Cerebellar nuclear complex (tissue), 1 donor: ENCODE data around the gene KLK15.
"Not testable (repeated sequence)": the region's sequence is repeated elsewhere in the genome, so short reads cannot be mapped to it uniquely, and the experiment has no call there.

Source experiments
- DNase-seq, 2 experiments: peaks; one replicate each; lab custom pipeline; 2025; lab: John Stamatoyannopoulos, UW

Gene KLK15

DNA sequence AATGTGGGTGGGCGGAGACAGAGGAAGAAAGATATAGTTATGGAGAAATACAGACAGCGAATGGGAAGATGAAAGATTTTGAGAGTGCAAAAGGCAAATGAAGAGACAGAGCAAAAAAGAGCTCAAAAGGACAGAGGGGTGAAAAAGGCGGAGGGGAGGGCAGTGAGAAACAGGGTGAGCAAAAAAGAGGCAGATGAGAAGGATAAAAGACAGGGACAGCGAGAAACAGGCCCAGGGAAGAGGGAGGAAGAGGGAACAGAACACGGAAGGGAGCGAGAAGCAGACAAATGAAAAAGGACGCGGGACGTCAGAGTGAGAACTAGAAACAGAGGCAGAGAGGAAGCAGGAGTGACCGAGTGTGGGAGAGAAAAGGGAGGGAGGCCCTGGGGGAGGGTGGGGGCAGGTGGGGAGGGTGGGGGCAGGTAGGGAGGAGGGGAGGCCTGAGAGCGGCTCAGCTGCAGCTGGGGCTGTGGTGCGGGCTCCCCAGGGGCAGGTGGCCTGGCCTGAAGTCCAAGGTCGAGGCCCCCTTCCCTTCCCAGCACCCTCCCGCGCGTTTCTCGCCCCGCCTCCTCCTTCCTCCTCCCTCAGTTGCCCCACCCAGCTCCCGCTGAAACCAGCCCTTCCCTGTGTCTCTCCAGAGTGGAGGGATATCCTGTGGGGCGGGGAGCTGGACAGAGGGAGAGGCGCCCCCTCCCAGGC lies 12.7 kb downstream of the KLK15 start:
- no peak for DNase-seq

GRCh38 chr19:50820086-50820485 lies 13.3 kb downstream of the KLK15 start:
- no peak for DNase-seq

DNA sequence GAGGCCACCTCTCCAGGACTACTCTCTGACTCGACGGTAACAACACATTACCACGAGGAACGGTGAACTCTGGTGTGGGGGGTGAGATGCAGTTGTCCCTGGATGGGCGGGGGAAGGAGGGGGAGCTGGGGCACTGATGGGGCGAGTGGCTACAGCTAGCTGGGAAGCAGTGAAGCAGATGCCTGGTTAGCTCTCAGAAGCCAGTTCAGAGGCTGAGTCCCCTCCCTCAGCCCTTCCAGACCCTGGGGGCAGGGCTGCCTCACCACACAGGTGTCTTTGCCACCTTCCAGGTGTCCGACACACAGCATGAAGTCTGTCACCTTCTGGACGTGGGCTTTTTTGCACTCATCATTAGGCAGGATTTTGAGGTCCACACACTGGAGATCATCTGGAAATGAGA lies 13.7 kb downstream of the KLK15 start:
- no peak for DNase-seq

GRCh38 chr19:50818859-50819472 lies 14.4 kb downstream of the KLK15 start:
- no peak for DNase-seq

DNA sequence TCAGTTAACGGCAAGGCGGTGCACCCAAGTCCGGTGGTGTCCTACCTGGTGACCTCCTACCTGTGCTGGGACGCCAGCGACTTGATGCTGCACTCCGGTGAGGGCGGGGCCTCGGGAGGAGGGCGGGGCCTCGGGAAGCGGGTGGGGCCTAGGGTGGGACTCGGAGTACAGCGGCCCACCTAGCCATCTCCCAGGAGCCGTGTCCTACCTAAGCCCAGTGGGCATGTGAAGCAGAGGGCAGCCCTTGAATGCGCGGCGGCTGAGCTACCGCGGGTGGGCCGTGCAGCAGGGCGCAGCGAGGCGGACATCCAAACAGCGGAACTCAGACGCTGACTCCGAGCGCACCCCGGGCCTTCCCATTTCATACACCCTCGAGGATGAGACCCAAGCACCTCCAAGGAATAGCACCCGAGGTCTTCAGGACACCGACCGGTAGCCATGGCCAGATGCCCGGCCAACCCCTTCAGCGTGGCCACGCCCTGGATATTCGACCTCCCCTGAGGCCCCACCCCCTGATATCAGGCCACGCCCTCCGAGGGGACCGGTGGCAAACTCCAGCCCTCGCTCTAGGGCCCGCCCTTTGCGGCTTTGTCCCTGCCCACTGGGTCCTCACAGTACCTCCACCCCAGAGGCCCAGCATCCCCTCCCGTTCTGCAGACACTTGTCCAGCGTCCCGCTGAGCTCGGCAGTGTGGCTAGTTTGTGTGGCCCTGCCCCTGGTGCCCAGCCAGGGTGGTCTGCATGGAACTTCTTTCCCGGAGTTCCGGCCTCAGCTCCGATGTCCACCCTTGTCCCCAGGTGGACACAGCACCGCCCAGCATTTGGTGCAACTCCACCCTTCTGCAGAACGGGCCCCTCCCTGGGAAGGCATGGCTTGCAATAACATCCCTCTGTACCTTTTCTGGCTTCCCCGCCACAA lies 15.2 kb downstream of the KLK15 start:
- DNase-seq = no peak

DNA sequence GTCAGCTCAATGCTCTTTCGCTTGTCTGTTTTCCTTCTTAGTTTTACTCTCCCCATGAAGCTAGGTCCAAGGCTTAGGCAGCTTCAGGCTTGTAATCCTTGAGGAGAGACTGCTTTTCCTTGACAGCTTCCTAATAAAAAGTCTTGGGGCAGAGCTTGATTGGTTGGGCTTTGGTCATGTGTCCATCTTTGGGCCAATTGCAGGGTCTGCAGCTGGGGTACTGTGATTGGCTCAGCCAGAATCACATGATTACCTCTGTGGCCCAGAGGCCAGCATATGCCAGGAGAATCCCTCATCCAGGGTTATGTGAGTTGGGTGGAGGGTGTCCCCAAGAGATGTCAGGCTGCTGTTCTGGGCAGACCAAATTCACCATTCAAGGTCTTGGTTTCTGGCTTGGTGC lies 17.9 kb downstream of the KLK15 start:
- no peak for DNase-seq

DNA sequence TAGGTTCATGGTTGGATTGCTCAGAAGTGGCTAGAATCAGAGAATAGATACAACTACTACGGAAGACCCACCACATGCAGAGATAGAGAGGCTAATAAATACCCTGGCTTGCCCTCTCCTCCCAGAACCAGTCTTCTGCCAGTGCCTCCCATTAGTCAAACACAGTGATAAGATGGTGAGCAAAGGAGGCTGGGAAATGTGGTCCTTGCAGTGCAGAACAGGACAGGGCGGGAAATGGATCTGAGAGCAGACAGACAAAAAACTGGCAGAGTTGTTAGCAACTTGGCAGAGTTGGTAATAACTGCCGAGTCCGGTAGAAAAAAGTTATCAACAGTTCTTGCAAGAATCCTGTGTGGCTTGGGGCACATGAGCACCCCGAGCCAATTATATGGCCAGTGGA lies 18.5 kb downstream of the KLK15 start:
- DNase-seq = no peak

GRCh38 chr19:50812474-50812873 lies 20.9 kb downstream of the KLK15 start:
- no peak for DNase-seq

DNA sequence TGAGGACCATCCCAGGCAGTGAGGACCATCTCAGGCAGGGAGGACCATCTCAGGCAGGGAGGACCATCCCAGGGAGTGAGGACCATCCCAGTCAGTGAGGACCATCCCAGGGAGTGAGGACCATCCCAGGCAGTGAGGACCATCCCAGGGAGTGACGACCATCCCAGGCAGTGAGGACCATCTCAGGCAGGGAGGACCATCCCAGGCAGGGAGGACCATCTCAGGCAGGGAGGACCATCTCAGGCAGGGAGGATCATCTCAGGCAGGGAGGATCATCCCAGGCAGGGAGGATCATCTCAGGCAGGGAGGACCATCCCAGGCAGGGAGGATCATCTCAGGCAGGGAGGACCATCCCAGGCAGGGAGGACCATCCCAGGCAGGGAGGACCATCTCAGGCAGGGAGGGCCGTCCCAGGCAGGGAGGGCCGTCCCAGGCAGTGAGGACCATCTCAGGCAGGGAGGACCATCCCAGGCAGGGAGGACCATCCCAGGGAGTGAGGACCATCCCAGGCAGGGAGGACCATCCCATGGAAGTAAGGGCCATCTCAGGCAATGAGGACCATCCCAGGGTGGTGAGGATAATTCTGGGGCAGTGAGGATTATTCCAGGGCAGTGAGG lies 21.6 kb downstream of the KLK15 start:
- DNase-seq = not testable (repeated sequence)

- DNase-seq = no peak
Observed at GRCh38 chr19:50808856-50809255, 24.5 kb downstream of the KLK15 start.

- DNase-seq = peak; percentile 92 to 94
Observed at GRCh38 chr19:50804420-50805272, 28.7 kb downstream of the KLK15 start.

- DNase-seq = no peak
Observed at GRCh38 chr19:50803633-50804419, 29.5 kb downstream of the KLK15 start.

- DNase-seq = no peak
Observed at GRCh38 chr19:50801107-50801506, 32.3 kb downstream of the KLK15 start.

DNA sequence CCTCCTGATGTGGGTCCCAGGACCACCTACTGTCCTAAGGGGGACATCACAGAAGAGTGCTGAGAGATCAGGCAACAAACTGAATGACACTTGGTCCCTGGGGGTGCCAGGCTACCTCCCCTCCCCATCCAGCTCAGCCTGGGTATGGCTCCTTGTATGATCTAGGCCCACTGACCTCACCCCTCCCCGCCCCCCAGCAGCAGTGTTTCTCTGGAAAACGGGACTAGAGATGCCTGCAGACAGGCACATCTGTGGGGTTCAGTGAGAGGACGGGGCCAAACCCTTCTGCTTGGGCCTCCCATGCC lies 33.9 kb downstream of the KLK15 start:
- DNase-seq = no peak

DNA sequence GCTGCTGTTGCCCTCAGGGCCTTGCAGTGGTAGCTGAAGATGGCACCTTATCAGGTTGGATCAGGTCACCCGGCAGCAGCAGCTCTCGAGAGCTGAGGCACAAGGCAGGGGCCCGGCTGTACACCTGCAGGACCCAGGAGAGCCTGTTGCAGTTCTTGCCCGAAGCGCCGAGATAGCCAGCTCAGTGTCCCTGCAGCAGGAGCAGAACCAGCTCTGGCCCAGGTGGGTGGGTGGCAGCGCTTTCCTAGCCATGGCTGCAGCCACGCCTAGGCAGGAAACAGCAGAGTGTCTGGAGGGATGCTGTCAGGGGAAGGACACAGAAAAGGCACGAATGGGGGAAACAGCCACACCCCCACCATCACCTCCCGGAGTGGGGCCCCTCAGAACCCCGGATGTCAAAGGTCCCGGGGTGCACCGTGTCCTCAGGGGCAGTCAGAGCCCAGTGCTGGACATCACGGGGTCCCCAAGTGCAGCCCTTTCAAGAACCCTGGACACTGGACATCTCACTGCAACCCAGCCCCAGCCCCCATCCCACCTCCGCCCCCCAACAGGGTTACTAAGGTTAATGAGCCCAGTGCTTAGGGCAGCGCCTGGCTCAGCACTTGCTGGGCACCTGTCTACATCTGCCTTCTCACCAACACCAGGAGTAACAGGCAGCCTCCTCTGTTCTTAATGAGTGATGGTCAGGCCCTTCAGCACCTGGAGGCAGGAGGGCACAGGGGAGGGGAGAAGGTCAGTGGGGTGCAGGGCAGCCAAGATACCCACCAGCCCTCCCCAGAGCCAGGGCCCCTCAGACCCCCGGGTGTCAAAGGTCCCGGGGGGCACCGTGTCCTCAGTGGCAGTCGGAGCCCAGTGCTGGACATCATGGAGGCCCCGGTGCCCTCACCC lies 34.5 kb downstream of the KLK15 start:
- no peak for DNase-seq

- no peak for DNase-seq
Observed at GRCh38 chr19:50797781-50798658, 35.4 kb downstream of the KLK15 start.

GRCh38 chr19:50797429-50797780 lies 36.0 kb downstream of the KLK15 start:
- no peak for DNase-seq

GRCh38 chr19:50796634-50797428 lies 36.5 kb downstream of the KLK15 start:
- no peak for DNase-seq
